GM23338 (cell line): ENCODE results near the gene PDGFRA. TPM values are rescaled to one million over a fixed set of nuclear protein-coding genes. Genes with fewer than 3 reads are reported as not detected.

ENCODE experiments used
- ATAC-seq: fragments of 200-7000 bp; cut with Tn5 transposase; 3 replicates; pipeline ENCODE4 v1.9.1; 2020
- DNase-seq: peaks from one replicate; pipeline ENCODE4 v3.0.0-alpha.2; 2015; ENCODE audit warnings: low spot score
- H2AFZ ChIP-seq: fragments of 200-600 bp; sonication (generic); 2 replicates; pipeline ENCODE4 v1.8.0; 2016; ENCODE audit warnings: antibody characterized with exemption, mild to moderate bottlenecking, moderate library complexity
- H3F3A ChIP-seq: fragments of 200-600 bp; sonication (generic); replicated peaks from 2 replicates; pipeline ENCODE4 v1.8.0; 2017; ENCODE audit warnings: antibody characterized with exemption, mixed run types, low read depth
- H3K27ac ChIP-seq: fragments of 200-600 bp; sonication (generic); 2 replicates; pipeline ENCODE4 v1.6.1; 2016; ENCODE audit warnings: low read depth
- H3K27me3 ChIP-seq: fragments of 200-600 bp; sonication (generic); 2 replicates; pipeline ENCODE4 v1.8.0; 2016; ENCODE audit warnings: mild to moderate bottlenecking, mixed run types, moderate library complexity; ENCODE audit not compliant: insufficient read depth
- H3K36me3 ChIP-seq: fragments of 200-600 bp; sonication (generic); 2 replicates; pipeline ENCODE4 v1.8.0; 2016; ENCODE audit warnings: mild to moderate bottlenecking; ENCODE audit not compliant: insufficient read depth
- H3K4me1 ChIP-seq: fragments of 200-600 bp; sonication (generic); 2 replicates; pipeline ENCODE4 v1.8.0; 2016; ENCODE audit warnings: mild to moderate bottlenecking, moderate library complexity; ENCODE audit not compliant: insufficient read depth
- H3K4me2 ChIP-seq: fragments of 200-600 bp; sonication (generic); 2 replicates; pipeline ENCODE4 v1.7.1; 2017; ENCODE audit warnings: mixed run types
- H3K4me3 ChIP-seq: fragments of 200-600 bp; sonication (generic); 2 replicates; pipeline ENCODE4 v1.6.1; 2016; ENCODE audit warnings: mixed run types
- H3K79me2 ChIP-seq: fragments of 200-600 bp; sonication (generic); replicated peaks from 2 replicates; pipeline ENCODE4 v1.8.0; 2017; ENCODE audit warnings: mild to moderate bottlenecking; ENCODE audit not compliant: insufficient read depth
- H3K9me2 ChIP-seq: fragments of 200-600 bp; sonication (generic); 2 replicates; pipeline ENCODE4 v1.8.0; 2017; ENCODE audit not compliant: insufficient read depth
- H4K20me1 ChIP-seq: fragments of 200-600 bp; sonication (generic); replicated peaks from 2 replicates; pipeline ENCODE4 v1.8.0; 2017; ENCODE audit warnings: mild to moderate bottlenecking; ENCODE audit not compliant: insufficient read depth
- H3K27ac Mint-ChIP-seq: 2 replicates; pipeline ENCODE4 v1.8.0; 2020; ENCODE audit warnings: inconsistent platforms, mild to moderate bottlenecking, moderate library complexity, mixed read lengths
- H3K27me3 Mint-ChIP-seq: 3 replicates; pipeline ENCODE4 v1.8.0; 2022; ENCODE audit warnings: low read depth, mild to moderate bottlenecking, moderate library complexity, mixed read lengths, inconsistent platforms; ENCODE audit not compliant: insufficient read depth, poor library complexity
- H3K36me3 Mint-ChIP-seq: 3 replicates; pipeline ENCODE4 v1.8.0; 2021; ENCODE audit warnings: low read depth, mild to moderate bottlenecking, inconsistent platforms, moderate library complexity, mixed read lengths
- H3K4me1 Mint-ChIP-seq: 3 replicates; pipeline ENCODE4 v1.8.0; 2020; ENCODE audit warnings: mild to moderate bottlenecking, inconsistent platforms, mixed read lengths
- H3K4me3 Mint-ChIP-seq: 3 replicates; pipeline ENCODE4 v1.8.0; 2021; ENCODE audit warnings: moderate library complexity, mild to moderate bottlenecking, inconsistent platforms, mixed read lengths
- H3K9me3 Mint-ChIP-seq: 3 replicates; pipeline ENCODE4 v1.8.0; 2020; ENCODE audit warnings: moderate library complexity, mild to moderate bottlenecking, inconsistent platforms, mixed read lengths
- EZH2 ChIP-seq: fragments of 200-600 bp; sonication (generic); IDR thresholded peaks from one replicate; pipeline ENCODE4 v1.8.0; 2017; ENCODE audit warnings: antibody characterized with exemption, mild to moderate bottlenecking, low read depth; ENCODE audit not compliant: unreplicated experiment
- polyA plus RNA-seq: library from polyadenylated mRNA; unstranded; fragments of >200 nt; fragmentation: Nextera tagmentation; extraction: Ambion mirVana; gene quantifications from 2 replicates; pipeline ENCODE4 v1.2.1, GENCODE V29; 2016
- total RNA-seq: library from RNA; depleted of rRNA; stranded (reverse); fragments of >200 nt; shearing (Covaris generic); gene quantifications from 2 replicates; pipeline ENCODE4 v1.2.3, GENCODE V29; 2014
- TF ChIP-seq, protein P1 (sequence below): fragments of 250-450 bp; sonication (Bioruptor Pico); IDR thresholded peaks from 2 replicates; pipeline ENCODE4 v1.5.0; 2020; ENCODE audit warnings: mild to moderate bottlenecking, moderate library complexity

The PDGFRA gene
- total and polyA plus RNA-seq, 2 experiments from 2014 or later, result 8.0 to 10.8 TPM

DNA sequence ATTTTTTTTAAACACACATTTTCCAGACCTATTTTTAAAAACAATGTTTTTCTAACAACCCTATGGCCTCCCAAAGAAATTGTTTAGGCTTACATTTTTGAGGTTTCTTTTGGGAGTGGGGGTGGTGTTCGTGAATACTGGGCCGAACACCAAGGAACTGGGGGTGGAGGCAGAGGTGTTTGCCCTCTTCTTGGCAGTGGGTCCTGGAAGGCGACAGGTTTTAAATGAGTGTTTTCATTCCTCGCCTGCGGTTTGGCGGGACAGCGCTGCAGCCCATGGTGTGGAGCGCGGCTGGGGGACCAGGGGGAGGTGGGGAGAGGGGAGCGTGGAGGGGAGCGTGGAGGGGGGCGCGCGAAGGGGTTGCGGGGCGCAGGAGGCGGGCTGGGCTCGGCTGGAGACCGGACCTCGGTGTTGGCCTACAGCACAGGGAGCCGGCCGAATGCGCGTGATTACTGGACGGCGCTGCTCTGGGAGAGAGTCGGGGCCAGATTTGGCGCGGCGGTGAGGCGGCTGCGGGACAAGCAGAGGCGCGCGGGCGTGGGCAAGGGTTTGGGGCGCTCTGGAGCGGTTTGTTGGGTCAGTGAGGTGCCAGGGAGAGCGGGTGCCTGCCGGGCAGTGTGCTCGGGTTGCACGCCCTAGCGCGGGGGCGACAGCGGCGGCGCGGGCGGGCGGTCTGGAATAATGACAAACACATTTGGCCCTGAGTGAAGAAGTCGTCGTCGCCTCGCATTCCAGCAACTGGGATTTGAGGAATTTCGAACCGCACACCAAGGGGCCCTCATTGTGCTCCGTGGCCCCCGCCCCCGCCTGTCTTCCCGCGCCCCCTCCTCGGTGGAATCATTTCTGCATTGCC lies 764 bp downstream of the PDGFRA start:
- TF ChIP-seq, protein P1, sequence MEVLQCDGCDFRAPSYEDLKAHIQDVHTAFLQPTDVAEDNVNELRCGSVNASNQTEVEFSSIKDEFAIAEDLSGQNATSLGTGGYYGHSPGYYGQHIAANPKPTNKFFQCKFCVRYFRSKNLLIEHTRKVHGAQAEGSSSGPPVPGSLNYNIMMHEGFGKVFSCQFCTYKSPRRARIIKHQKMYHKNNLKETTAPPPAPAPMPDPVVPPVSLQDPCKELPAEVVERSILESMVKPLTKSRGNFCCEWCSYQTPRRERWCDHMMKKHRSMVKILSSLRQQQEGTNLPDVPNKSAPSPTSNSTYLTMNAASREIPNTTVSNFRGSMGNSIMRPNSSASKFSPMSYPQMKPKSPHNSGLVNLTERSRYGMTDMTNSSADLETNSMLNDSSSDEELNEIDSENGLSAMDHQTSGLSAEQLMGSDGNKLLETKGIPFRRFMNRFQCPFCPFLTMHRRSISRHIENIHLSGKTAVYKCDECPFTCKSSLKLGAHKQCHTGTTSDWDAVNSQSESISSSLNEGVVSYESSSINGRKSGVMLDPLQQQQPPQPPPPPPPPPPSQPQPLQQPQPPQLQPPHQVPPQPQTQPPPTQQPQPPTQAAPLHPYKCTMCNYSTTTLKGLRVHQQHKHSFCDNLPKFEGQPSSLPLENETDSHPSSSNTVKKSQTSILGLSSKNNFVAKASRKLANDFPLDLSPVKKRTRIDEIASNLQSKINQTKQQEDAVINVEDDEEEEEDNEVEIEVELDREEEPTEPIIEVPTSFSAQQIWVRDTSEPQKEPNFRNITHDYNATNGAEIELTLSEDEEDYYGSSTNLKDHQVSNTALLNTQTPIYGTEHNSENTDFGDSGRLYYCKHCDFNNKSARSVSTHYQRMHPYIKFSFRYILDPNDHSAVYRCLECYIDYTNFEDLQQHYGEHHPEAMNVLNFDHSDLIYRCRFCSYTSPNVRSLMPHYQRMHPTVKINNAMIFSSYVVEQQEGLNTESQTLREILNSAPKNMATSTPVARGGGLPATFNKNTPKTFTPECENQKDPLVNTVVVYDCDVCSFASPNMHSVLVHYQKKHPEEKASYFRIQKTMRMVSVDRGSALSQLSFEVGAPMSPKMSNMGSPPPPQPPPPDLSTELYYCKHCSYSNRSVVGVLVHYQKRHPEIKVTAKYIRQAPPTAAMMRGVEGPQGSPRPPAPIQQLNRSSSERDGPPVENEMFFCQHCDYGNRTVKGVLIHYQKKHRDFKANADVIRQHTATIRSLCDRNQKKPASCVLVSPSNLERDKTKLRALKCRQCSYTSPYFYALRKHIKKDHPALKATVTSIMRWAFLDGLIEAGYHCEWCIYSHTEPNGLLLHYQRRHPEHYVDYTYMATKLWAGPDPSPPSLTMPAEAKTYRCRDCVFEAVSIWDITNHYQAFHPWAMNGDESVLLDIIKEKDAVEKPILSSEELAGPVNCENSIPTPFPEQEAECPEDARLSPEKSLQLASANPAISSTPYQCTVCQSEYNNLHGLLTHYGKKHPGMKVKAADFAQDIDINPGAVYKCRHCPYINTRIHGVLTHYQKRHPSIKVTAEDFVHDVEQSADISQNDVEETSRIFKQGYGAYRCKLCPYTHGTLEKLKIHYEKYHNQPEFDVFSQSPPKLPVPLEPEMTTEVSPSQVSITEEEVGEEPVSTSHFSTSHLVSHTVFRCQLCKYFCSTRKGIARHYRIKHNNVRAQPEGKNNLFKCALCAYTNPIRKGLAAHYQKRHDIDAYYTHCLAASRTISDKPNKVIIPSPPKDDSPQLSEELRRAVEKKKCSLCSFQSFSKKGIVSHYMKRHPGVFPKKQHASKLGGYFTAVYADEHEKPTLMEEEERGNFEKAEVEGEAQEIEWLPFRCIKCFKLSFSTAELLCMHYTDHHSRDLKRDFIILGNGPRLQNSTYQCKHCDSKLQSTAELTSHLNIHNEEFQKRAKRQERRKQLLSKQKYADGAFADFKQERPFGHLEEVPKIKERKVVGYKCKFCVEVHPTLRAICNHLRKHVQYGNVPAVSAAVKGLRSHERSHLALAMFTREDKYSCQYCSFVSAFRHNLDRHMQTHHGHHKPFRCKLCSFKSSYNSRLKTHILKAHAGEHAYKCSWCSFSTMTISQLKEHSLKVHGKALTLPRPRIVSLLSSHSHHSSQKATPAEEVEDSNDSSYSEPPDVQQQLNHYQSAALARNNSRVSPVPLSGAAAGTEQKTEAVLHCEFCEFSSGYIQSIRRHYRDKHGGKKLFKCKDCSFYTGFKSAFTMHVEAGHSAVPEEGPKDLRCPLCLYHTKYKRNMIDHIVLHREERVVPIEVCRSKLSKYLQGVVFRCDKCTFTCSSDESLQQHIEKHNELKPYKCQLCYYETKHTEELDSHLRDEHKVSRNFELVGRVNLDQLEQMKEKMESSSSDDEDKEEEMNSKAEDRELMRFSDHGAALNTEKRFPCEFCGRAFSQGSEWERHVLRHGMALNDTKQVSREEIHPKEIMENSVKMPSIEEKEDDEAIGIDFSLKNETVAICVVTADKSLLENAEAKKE, result no peak
- TF ChIP-seq EZH2, result peak; percentile 81
- H3K9me2 ChIP-seq, result no peaks in the 10 kb centered on the region
- H3F3A ChIP-seq, result peaks cover 20% of the 10 kb centered on the region; the same call in 1 of the 2 replicates
- no peaks in the 10 kb centered on the region for H3K79me2 ChIP-seq
- peaks cover 96% of the 10 kb centered on the region for H3K27me3 Mint-ChIP-seq
- H3K27ac ChIP-seq, result no peak overlapping the region
- H3K36me3 Mint-ChIP-seq, result no peaks in the 10 kb centered on the region
- H3K4me2 ChIP-seq, result peak overlapping the region; percentile 100
- H3K4me1 ChIP-seq, result peaks cover 50% of the 10 kb centered on the region
- peaks cover 6% of the 10 kb centered on the region; the same call in 1 of the 3 replicates for H3K9me3 Mint-ChIP-seq
- peaks cover 1% of the 10 kb centered on the region; the same call in 1 of the 2 replicates for H4K20me1 ChIP-seq
- DNase-seq (peak; percentile 64), ATAC-seq (no peak)
- peak overlapping the region; percentile 93 for H2AFZ ChIP-seq
- H3K27me3 ChIP-seq, result peaks cover 93% of the 10 kb centered on the region
- peaks cover 45% of the 10 kb centered on the region for H3K4me1 Mint-ChIP-seq
- H3K27ac Mint-ChIP-seq, result no peak overlapping the region
- peak overlapping the region; percentile 76 for H3K4me3 Mint-ChIP-seq
- no peaks in the 10 kb centered on the region for H3K36me3 ChIP-seq
- H3K4me3 ChIP-seq, result peak overlapping the region; percentile 86
